Measurements from ENCODE around the gene GNG13.
"Not testable (repeated sequence)": the region's sequence is repeated elsewhere in the genome, so short reads cannot be mapped to it uniquely, and the experiment has no call there.

Gene GNG13

GRCh38 chr16:831571-832413 is 31.3 kb upstream of the GNG13 start:
- no peak for DNase-seq (ENCODE audit: low read depth)

GRCh38 chr16:830871-831570 is 30.5 kb upstream of the GNG13 start:
- no peak for DNase-seq (ENCODE audit: low read depth)

DNA sequence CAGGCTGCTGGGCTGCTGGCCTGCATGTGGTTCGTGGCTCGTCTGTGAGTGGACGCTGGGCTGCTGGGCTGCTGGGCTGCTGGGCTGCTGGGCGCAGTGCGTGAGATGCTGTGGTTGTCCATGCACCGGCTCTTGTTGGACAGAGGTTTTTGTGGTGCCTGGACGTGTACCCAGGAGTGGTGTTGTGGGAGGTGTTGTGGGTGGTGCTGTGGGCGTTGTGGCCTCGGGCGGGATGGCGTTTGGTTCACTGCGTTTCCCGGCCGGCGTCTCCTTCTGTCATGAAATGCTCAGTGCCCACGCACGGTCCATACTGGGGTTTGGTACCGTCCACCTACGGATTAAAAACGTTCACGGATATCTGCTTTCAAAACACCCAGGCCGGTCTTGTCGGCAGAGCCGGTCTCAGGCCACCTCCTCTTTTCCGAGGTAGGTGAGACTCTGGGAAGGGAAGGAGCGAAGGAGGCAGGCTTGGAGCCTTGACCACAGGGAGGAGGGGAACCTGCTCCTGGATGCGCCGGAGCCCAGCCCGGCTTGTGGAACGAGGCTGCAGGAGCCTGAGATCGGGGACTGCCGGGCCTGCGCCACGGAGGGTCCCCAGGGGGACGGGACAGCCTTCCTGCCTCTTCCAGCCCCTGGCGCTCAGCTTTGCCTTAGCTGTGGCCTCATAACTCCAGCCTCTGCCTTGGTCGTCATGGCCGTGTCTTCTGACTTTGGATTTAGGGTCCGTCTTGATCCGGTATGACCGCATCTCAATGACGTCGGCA is 29.8 kb upstream of the GNG13 start:
- DNase-seq (ENCODE audit: low read depth): no peak

DNA sequence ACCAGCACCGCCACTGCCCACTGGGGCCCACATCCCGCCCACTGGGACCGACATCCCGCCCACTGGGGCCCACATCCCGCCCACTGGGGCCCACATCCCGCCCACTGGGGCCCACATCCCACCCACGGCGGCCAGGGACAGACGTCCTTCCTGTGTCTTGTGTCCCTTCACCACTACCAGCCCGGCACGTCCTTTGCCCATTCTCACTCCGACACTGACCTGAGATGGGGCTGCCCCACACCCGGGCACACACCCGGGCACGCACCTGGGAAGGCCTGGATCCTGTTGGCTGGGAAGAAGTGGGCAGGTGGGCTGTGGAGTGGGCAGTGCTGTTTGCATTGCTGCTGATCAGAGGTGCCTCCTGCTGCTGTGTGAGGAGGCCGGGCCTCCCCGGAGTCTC is 28.4 kb upstream of the GNG13 start:
- no peak for DNase-seq (ENCODE audit: low read depth)

GRCh38 chr16:827513-827912 is 27.0 kb upstream of the GNG13 start:
- no peak for DNase-seq (ENCODE audit: low read depth)

- DNase-seq (ENCODE audit: low read depth): no peak
These were observed 25.0 kb upstream of the GNG13 start for GRCh38 chr16:825341-826061.

DNA sequence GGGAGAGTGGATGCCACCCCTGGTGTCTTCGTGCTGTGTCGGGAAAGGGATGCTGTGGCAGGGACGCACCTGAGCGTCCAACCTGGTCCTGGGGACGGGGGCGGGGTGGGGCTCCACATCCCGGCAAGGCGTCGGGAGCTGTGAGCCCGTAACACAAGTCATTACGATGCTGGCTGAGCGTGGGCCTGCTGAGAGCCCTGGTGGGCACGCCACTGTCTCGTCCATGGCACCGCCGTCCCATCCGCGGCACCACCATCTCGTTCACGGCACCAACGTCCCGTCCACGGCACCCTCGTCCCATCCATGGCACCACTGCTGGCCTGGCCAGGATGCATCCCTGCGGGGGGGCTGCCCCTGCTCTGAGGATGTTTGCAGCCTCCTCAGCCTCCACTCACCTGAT is 24.1 kb upstream of the GNG13 start:
- DNase-seq (ENCODE audit: low read depth): no peak

DNA sequence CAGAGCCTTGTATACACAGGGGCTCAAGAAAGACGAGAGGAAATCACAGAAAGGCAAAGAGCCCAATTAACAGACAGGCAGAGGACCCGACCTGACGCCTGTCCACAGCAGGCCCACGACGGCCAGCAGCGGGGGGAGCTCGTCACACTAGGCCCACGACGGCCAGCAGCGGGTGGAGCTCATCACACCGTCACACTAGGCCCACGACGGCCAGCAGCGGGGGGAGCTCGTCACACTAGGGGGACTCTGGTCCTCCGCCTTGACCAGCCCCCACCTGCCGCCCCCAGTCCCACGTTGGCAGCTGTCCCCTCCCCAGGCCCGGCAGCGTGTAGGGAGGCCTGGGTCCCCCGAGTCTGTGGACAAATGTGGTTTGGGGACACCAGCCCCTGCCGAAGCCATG is 23.7 kb upstream of the GNG13 start:
- no peak for DNase-seq (ENCODE audit: low read depth)

- no peak for DNase-seq (ENCODE audit: low read depth)
These were observed 22.4 kb upstream of the GNG13 start for GRCh38 chr16:822909-823297.

GRCh38 chr16:822174-822908 is 21.8 kb upstream of the GNG13 start:
- DNase-seq (ENCODE audit: low read depth): no peak

DNA sequence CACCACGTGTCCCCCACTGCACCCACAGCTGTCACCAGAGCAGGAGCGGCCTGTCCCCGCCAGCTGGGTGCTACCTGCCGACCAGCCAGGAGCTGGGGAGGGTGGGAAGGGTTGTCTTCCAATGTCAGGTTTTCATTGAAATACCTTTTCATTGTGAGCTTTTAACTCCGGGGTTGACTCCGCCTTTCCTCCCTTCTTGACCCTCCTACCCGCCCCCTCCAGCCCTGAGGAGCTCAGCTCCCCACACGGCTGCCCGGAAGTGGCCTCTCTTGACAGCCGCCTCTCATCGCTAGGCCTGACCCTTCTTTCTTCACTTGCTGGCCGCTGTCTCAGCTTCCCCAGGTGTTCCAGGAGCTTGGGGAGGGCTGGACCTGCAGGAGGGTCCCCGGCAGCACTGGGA is 21.2 kb upstream of the GNG13 start:
- DNase-seq (ENCODE audit: low read depth): no peak

GRCh38 chr16:820748-821147 is 20.2 kb upstream of the GNG13 start:
- DNase-seq (ENCODE audit: low read depth): no peak

DNA sequence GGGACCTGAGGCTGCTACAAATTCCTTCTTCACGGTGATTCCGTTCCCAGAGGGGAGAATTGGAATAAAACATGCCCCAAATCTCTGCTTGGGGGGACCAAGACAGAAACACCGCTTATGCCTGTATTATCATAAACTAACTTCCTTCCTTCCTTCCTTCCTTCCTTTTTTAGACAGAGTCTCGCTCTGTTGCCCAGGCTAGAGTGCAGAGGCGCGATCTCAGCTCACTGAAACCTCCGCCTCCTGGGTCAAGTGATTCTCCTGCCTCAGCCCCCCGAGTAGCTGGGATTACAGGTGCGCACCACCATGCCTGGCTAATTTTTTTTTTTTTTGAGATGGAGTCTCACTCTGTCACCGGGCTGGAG is 19.5 kb upstream of the GNG13 start:
- not testable (repeated sequence) for DNase-seq (ENCODE audit: low read depth)

DNA sequence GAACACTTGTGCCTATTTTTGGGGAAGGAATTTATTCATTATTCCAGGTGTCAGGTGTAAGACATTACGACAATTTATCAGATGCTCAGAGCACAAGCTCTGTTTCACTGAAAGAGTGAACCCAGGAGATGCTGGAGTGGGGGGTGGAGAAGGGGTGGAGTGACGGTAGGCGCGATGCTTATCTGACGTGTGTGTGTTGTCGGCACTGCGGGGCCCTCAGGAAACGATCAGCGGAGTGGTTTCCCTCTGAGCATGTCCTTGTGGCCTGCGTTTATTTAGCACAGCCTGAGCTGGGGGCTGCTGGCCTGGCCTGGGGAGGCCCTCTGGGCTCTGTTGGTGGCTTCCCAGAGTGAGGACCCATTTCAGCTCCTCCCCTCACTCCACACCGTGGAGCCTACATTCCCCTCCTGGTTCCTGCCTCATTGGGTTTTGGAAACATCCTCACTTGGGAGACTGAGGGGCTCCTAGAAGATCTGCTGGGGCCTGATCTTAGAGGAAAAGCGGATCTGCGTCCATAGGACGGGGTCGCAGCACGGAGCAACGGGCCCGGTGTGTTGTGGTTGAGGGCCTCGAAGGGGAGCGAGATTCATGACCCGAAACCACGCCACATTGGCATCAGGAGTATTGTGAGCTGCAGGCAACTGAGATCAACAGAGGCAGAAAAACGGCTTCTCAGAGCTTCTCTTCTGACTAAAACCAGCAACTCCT is 19.0 kb upstream of the GNG13 start:
- DNase-seq (ENCODE audit: low read depth): no peak

GRCh38 chr16:818592-818991 is 18.1 kb upstream of the GNG13 start:
- no peak for DNase-seq (ENCODE audit: low read depth)

GRCh38 chr16:818132-818531 is 17.6 kb upstream of the GNG13 start:
- DNase-seq (ENCODE audit: low read depth): no peak

DNA sequence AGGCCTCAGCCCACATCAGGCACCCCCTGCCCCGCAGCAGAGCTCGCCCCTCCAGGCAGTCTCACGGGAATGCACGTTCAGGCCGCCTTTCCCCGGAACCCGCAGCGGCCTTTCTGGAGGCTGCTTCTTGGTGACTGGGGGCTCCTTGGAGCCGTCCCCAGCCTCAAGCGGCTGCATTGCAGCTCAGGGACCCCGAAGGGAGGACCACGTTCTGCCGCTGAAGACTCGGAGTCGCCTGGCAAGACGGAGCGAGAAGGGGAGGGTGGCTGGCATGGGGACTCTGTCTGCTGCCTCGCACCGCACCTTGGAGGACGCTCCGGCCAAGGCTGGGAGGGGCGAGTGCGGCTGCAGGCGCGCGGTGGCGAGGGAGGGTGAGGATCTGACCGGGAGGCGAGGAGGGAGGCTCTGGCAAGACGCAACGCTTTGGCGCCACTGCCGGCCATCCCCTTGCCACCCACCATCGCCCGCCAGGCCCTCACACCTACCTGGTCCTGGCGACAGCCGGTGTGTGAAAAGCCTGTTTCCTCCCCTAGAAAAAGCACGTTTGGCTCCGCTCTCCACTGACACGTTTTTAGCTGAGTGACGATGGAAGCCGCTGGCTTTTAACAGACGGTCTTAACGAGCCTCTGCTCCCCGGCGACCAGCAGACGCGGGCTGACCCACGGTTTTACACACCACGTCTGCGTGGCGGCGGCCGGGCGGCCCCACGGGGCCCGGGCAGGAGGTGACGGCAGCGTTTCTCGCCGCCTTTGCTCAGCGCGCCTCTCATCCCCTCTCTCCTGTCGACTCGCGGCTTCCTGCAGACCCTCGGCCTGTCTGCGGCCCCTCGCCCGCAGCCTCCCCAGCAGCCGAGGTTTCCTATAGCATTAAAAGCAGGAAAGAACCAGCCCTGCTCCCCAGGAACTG is 16.7 kb upstream of the GNG13 start:
- DNase-seq (ENCODE audit: low read depth): no peak

DNA sequence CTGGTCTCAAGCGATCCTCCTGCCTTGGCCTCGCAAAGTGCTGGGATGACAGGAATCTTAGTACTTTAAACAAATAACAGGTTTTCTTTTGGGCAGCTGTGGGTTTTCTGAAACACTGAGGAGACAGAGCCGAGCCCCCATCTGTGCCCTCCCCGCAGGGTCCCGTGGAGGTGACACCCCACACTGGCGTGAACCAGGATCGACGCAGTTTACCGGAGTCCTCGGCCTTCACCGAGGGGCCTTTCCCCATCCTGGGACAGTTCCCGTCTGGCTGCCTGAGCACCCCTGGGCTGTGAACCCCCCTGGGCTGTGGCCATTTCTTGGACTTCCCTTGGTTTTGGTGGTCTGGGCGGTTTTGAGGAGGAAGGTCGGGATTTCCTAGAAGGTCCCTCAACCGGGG is 15.3 kb upstream of the GNG13 start:
- DNase-seq (ENCODE audit: low read depth): no peak

GRCh38 chr16:814974-815373 is 14.4 kb upstream of the GNG13 start:
- no peak for DNase-seq (ENCODE audit: low read depth)

GRCh38 chr16:813916-814412 is 13.4 kb upstream of the GNG13 start:
- no peak for DNase-seq (ENCODE audit: low read depth)

Data from activated T-helper 1 cell treated with Interleukin-2 at 50 U/mL for 16 hours (primary cell).